GM10847 (cell line): ENCODE data around the gene CDRT15L2.
"Not testable (repeated sequence)": the region's sequence is repeated elsewhere in the genome, so short reads cannot be mapped to it uniquely, and the experiment has no call there.

ENCODE experiments used
- POLR2A ChIP-seq: IDR thresholded peaks from 2 replicates; pipeline ENCODE4 v1.6.1; 2011; ENCODE audit not compliant: insufficient read length; ENCODE audit errors: extremely low read depth

CDRT15L2 gene

GRCh38 chr17:20579424-20579823, at the start of gene CDRT15L2:
Gene CDRT15L2, plus strand, starts transcription at chr17:20579724. Its CDS starts 20 bp downstream, at chr17:20579744.
- not testable (repeated sequence) for TF ChIP-seq POLR2A

GRCh38 chr17:20562587-20562986, 16.9 kb upstream of the CDRT15L2 start:
- TF ChIP-seq POLR2A: no peak

GRCh38 chr17:20565711-20566110, 13.8 kb upstream of the CDRT15L2 start:
- no peak for TF ChIP-seq POLR2A

- no peak for TF ChIP-seq POLR2A
These were observed 31.8 kb downstream of the CDRT15L2 start for GRCh38 chr17:20611309-20611708.

- TF ChIP-seq POLR2A: no peak
These were observed 33.1 kb downstream of the CDRT15L2 start for GRCh38 chr17:20612635-20613034.

- no peak for TF ChIP-seq POLR2A
These were observed 33.7 kb downstream of the CDRT15L2 start for GRCh38 chr17:20613248-20613647.

- TF ChIP-seq POLR2A: no peak
These were observed 34.4 kb downstream of the CDRT15L2 start for GRCh38 chr17:20613905-20614304.
